H1 (cell line): ENCODE data around the gene BCAS3. TPM values are rescaled to one million over a fixed set of nuclear protein-coding genes. Genes with fewer than 3 reads are reported as not detected.

ENCODE experiments used
- CBX8 ChIP-seq: fragments of 300-800, 300-1000 bp; sonication (generic); IDR thresholded peaks from 2 replicates; pipeline ENCODE4 v1.7.1; 2016; ENCODE audit warnings: low read depth, low read length, borderline replicate concordance
- CREB1 ChIP-seq: IDR thresholded peaks from 2 replicates; pipeline ENCODE4 v1.6.1; 2012; ENCODE audit warnings: inconsistent platforms
- EZH2 ChIP-seq: fragments of 200-600 bp; sonication (generic); IDR thresholded peaks from 2 replicates; pipeline ENCODE4 v1.7.1; 2012; ENCODE audit warnings: low read depth, mild to moderate bottlenecking, moderate library complexity, low read length, inconsistent platforms; ENCODE audit not compliant: severe bottlenecking
- FOSL1 ChIP-seq: IDR thresholded peaks from 2 replicates; pipeline ENCODE4 v1.6.1; 2011; ENCODE audit warnings: mild to moderate bottlenecking, low read depth, low read length, moderate library complexity; ENCODE audit not compliant: insufficient read depth
- HDAC2 ChIP-seq, 2 experiments: fragments of 300-600 bp in 1 of 2; sonication (generic) in 1 of 2; IDR thresholded peaks; 2 replicates each; pipeline ENCODE4 v1.6.1; 2011 to 2012; ENCODE audit warnings: low read depth in 2 of 2, low read length in 2 of 2, mild to moderate bottlenecking in 2 of 2, moderate library complexity in 2 of 2, borderline replicate concordance in 1 of 2, inconsistent platforms in 1 of 2
- KDM4A ChIP-seq: IDR thresholded peaks from one replicate; pipeline ENCODE4 v1.7.1; 2012; ENCODE audit warnings: low read depth, mild to moderate bottlenecking, moderate library complexity, low read length, inconsistent platforms; ENCODE audit not compliant: severe bottlenecking
- NANOG ChIP-seq: IDR thresholded peaks from 2 replicates; pipeline ENCODE4 v1.6.1; 2011; ENCODE audit warnings: low read length, low read depth, mild to moderate bottlenecking, inconsistent platforms; ENCODE audit not compliant: insufficient read depth, poor library complexity, severe bottlenecking
- TAF1 ChIP-seq: IDR thresholded peaks from 2 replicates; pipeline ENCODE4 v1.6.1; 2011; ENCODE audit warnings: mild to moderate bottlenecking, low read depth, low read length
- TEAD4 ChIP-seq: IDR thresholded peaks from 2 replicates; pipeline ENCODE4 v1.6.1; 2012; ENCODE audit warnings: low read depth, low read length, inconsistent platforms, mixed read lengths
- polyA plus RNA-seq, 7 experiments: library from polyadenylated mRNA; depleted of rRNA in 3 of 7; stranded (reverse) in 5 of 7; unstranded in 2 of 7; fragments of >200 nt in 5 of 7; fragments of 200-250 nt in 2 of 7; gene quantifications; 1 replicate in 5 of 7; 2 replicates in 1 of 7; 4 replicates in 1 of 7; pipeline versions ENCODE4 v1.2.1 to v1.2.3, GENCODE V29; 2011 to 2013; ENCODE audit warnings: missing spikeins in 2 of 7, mixed read lengths in 2 of 7
- total RNA-seq: library from RNA; stranded (reverse); fragmentation: NEBNext Ultra II Directional; extraction: Animal tissue kit (Norgen Biotek cat#: 25700); gene quantifications from 2 replicates; pipeline ENCODE4 v1.2.1, GENCODE V29; 2021
- TF ChIP-seq, protein P1 (sequence below), 3 experiments: IDR thresholded peaks; 1 replicate in 2 of 3; 2 replicates in 1 of 3; pipeline versions ENCODE4 v1.5.1 to v1.6.1; 2011; ENCODE audit warnings: low read length in 3 of 3, mild to moderate bottlenecking in 3 of 3, inconsistent platforms in 2 of 3, low read depth in 1 of 3, moderate library complexity in 1 of 3; ENCODE audit not compliant: insufficient read depth in 1 of 3; ENCODE audit errors: control extremely low read depth in 1 of 3

Gene BCAS3
- total and polyA plus RNA-seq, 2 of the 8 experiments (the other 6 are each of a cell fraction or from before 2014, with no cell fraction given) = 9.9 to 13.3 TPM

DNA sequence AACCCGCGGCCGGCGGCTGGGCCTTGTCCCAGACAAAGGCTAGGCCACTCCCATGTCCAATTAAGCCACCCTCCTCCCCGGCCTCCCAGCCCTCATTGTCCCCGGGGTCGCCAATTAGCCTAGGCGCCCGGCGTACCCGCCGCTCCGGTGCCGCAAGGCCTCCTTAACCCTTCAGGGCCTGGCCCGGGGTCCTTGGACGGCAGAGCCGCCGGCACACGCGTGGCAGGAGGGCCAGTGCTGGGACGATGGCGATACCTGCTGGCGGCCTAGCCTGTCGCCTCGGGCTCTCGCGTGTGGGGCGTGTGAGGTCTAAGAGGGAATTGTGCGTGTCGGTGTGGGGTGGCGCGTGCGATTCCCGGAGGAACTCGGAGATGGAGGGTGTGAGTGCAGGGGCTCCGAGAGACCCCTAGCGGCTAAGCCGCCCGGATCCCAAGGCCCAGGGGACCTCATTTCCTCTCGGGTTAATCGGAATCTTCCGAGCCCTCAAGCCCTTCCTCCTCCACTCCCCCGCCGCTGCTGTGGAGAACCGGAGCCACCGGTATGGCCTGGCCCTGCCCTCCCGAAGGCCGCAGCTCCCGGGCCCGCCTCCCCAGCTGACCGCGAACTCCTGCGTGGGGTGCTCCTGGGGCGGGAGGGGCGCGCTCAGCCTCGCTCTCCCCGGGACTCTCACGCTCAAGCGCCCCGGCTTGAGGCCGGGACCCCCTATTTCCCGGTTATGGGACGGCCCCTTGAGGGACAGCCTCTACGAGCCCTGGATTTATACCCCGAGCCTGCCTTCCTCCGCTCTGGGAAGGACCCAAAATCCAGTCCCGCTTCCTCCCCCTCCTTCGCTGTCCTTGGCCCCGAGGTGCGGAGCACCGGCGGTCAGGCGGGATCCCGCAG is 733.9 kb downstream of the BCAS3 start (continued):
- peak; percentile 39 for TF ChIP-seq EZH2
- peak; percentile 63 for TF ChIP-seq KDM4A
- no peak; a peak in 1 of 4 replicates for TF ChIP-seq HDAC2 (IDR thresholded peaks at IDR 0.05; ENCODE audit: borderline replicate concordance in 1 of 2, low read depth in 2 of 2, low read length in 2 of 2)
- no peak for TF ChIP-seq CBX8
- TF ChIP-seq FOSL1 = no peak
- TF ChIP-seq TEAD4 = no peak
- TF ChIP-seq NANOG = no peak
- no peak for TF ChIP-seq CREB1
- TF ChIP-seq, protein P1, sequence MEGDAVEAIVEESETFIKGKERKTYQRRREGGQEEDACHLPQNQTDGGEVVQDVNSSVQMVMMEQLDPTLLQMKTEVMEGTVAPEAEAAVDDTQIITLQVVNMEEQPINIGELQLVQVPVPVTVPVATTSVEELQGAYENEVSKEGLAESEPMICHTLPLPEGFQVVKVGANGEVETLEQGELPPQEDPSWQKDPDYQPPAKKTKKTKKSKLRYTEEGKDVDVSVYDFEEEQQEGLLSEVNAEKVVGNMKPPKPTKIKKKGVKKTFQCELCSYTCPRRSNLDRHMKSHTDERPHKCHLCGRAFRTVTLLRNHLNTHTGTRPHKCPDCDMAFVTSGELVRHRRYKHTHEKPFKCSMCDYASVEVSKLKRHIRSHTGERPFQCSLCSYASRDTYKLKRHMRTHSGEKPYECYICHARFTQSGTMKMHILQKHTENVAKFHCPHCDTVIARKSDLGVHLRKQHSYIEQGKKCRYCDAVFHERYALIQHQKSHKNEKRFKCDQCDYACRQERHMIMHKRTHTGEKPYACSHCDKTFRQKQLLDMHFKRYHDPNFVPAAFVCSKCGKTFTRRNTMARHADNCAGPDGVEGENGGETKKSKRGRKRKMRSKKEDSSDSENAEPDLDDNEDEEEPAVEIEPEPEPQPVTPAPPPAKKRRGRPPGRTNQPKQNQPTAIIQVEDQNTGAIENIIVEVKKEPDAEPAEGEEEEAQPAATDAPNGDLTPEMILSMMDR (IDR thresholded peaks at IDR 0.05; ENCODE audit: control extremely low read depth in 1 of 3, insufficient read depth in 1 of 3, low read depth in 1 of 3, low read length in 3 of 3) = peak in 2 of 3 experiments; percentile 18 to 19; a peak in 3 of 4 replicates
- no peak for TF ChIP-seq TAF1
- TF ChIP-seq, all 59 proteins: peak for 6
